Stimulated activated CD8-positive, alpha-beta memory T cell treated with anti-CD3 and anti-CD28 coated beads, Interleukin-15, amount 100 ng/mL, for 24 hours (primary cell): Measurements from ENCODE around the gene FOXI1.

Experiments
- DNase-seq: peaks from one replicate; pipeline ENCODE4 v3.0.0-alpha.2; 2020; ENCODE audit warnings: low read depth

FOXI1 gene

DNA sequence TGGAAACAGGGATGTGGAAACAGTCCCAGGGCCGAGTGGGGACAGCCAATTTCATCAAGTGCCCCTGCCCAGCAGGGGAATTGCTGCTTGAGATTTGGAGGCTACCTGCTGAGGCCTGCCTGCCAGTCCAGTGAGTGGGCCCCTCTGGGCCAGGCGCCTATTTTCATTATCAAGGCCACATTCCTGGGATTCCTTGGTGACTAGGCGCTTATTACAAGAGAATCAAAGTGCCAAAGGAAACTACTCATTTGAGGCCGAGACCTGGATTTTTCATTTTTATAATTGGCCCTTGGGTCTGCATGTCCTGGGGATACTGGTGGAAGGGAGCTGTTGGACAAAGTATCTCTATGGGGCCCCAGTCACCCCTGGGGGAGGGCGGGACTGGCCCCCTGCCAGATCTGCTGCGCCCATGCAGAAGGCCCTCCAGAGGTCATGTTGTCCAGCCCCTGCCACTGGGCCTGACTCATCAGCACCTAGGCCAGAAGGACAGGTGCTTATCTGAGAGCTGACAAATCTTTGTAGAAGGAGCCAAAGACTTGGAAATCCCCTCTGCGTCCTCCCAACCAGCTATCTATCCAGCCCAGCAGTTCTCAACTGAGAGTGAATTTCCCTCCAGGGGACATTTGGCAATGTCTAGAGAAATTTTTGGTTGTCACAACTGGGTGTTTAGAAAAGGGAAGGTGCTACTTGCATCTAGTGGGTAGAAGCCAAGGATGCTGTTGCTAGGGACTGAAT lies 45.6 kb downstream of the FOXI1 start:
- DNase-seq, result no peak

- DNase-seq, result no peak
Observed at GRCh38 chr5:170152767-170153166, 47.1 kb downstream of the FOXI1 start.

- no peak for DNase-seq
Observed at GRCh38 chr5:170154297-170154696, 48.6 kb downstream of the FOXI1 start.

- DNase-seq, result no peak
Observed at GRCh38 chr5:170154744-170155143, 49.0 kb downstream of the FOXI1 start.

GRCh38 chr5:170155771-170156170 lies 50.1 kb downstream of the FOXI1 start:
- DNase-seq, result no peak

GRCh38 chr5:170159101-170159698 lies 53.5 kb downstream of the FOXI1 start:
- no peak for DNase-seq
